GM23338 (cell line): ENCODE results near the gene LMBR1. TPM values are rescaled to one million over a fixed set of nuclear protein-coding genes. Genes with fewer than 3 reads are reported as not detected.

Experiments used
- ATAC-seq: fragments of 200-7000 bp; cut with Tn5 transposase; 3 replicates; pipeline ENCODE4 v1.9.1; 2020
- DNase-seq: peaks from one replicate; pipeline ENCODE4 v3.0.0-alpha.2; 2015; ENCODE audit warnings: low spot score
- H2AFZ ChIP-seq: fragments of 200-600 bp; sonication (generic); 2 replicates; pipeline ENCODE4 v1.8.0; 2016; ENCODE audit warnings: antibody characterized with exemption, mild to moderate bottlenecking, moderate library complexity
- H3F3A ChIP-seq: fragments of 200-600 bp; sonication (generic); replicated peaks from 2 replicates; pipeline ENCODE4 v1.8.0; 2017; ENCODE audit warnings: antibody characterized with exemption, mixed run types, low read depth
- H3K27ac ChIP-seq: fragments of 200-600 bp; sonication (generic); 2 replicates; pipeline ENCODE4 v1.6.1; 2016; ENCODE audit warnings: low read depth
- H3K27me3 ChIP-seq: fragments of 200-600 bp; sonication (generic); 2 replicates; pipeline ENCODE4 v1.8.0; 2016; ENCODE audit warnings: mild to moderate bottlenecking, mixed run types, moderate library complexity; ENCODE audit not compliant: insufficient read depth
- H3K36me3 ChIP-seq: fragments of 200-600 bp; sonication (generic); 2 replicates; pipeline ENCODE4 v1.8.0; 2016; ENCODE audit warnings: mild to moderate bottlenecking; ENCODE audit not compliant: insufficient read depth
- H3K4me1 ChIP-seq: fragments of 200-600 bp; sonication (generic); 2 replicates; pipeline ENCODE4 v1.8.0; 2016; ENCODE audit warnings: mild to moderate bottlenecking, moderate library complexity; ENCODE audit not compliant: insufficient read depth
- H3K4me2 ChIP-seq: fragments of 200-600 bp; sonication (generic); 2 replicates; pipeline ENCODE4 v1.7.1; 2017; ENCODE audit warnings: mixed run types
- H3K4me3 ChIP-seq: fragments of 200-600 bp; sonication (generic); 2 replicates; pipeline ENCODE4 v1.6.1; 2016; ENCODE audit warnings: mixed run types
- H3K79me2 ChIP-seq: fragments of 200-600 bp; sonication (generic); replicated peaks from 2 replicates; pipeline ENCODE4 v1.8.0; 2017; ENCODE audit warnings: mild to moderate bottlenecking; ENCODE audit not compliant: insufficient read depth
- H3K9me2 ChIP-seq: fragments of 200-600 bp; sonication (generic); 2 replicates; pipeline ENCODE4 v1.8.0; 2017; ENCODE audit not compliant: insufficient read depth
- H4K20me1 ChIP-seq: fragments of 200-600 bp; sonication (generic); replicated peaks from 2 replicates; pipeline ENCODE4 v1.8.0; 2017; ENCODE audit warnings: mild to moderate bottlenecking; ENCODE audit not compliant: insufficient read depth
- H3K27ac Mint-ChIP-seq: 2 replicates; pipeline ENCODE4 v1.8.0; 2020; ENCODE audit warnings: inconsistent platforms, mild to moderate bottlenecking, moderate library complexity, mixed read lengths
- H3K27me3 Mint-ChIP-seq: 3 replicates; pipeline ENCODE4 v1.8.0; 2022; ENCODE audit warnings: low read depth, mild to moderate bottlenecking, moderate library complexity, mixed read lengths, inconsistent platforms; ENCODE audit not compliant: insufficient read depth, poor library complexity
- H3K36me3 Mint-ChIP-seq: 3 replicates; pipeline ENCODE4 v1.8.0; 2021; ENCODE audit warnings: low read depth, mild to moderate bottlenecking, inconsistent platforms, moderate library complexity, mixed read lengths
- H3K4me1 Mint-ChIP-seq: 3 replicates; pipeline ENCODE4 v1.8.0; 2020; ENCODE audit warnings: mild to moderate bottlenecking, inconsistent platforms, mixed read lengths
- H3K4me3 Mint-ChIP-seq: 3 replicates; pipeline ENCODE4 v1.8.0; 2021; ENCODE audit warnings: moderate library complexity, mild to moderate bottlenecking, inconsistent platforms, mixed read lengths
- H3K9me3 Mint-ChIP-seq: 3 replicates; pipeline ENCODE4 v1.8.0; 2020; ENCODE audit warnings: moderate library complexity, mild to moderate bottlenecking, inconsistent platforms, mixed read lengths
- CREB1 ChIP-seq: fragments of 250-450 bp; sonication (Bioruptor Pico); IDR thresholded peaks from 2 replicates; pipeline ENCODE4 v1.5.0; 2020; ENCODE audit warnings: low read depth, mild to moderate bottlenecking, moderate library complexity
- CTCF ChIP-seq, 2 experiments: fragments of 200-600 bp in 1 of 2; sonication (generic) in 1 of 2; conservative IDR thresholded peaks; 2 replicates each; pipeline versions ENCODE4 v1.5.1 to v1.6.1; 2016 to 2017; ENCODE audit warnings: antibody characterized with exemption in 2 of 2, low read depth in 2 of 2, mild to moderate bottlenecking in 2 of 2, moderate library complexity in 1 of 2
- ETS1 ChIP-seq: IDR thresholded peaks from 2 replicates; pipeline ENCODE4 v1.6.1; 2016; ENCODE audit warnings: antibody characterized with exemption
- EZH2 ChIP-seq: fragments of 200-600 bp; sonication (generic); IDR thresholded peaks from one replicate; pipeline ENCODE4 v1.8.0; 2017; ENCODE audit warnings: antibody characterized with exemption, mild to moderate bottlenecking, low read depth; ENCODE audit not compliant: unreplicated experiment
- EZH2phosphoT487 ChIP-seq: fragments of 200-600 bp; sonication (generic); IDR thresholded peaks from one replicate; pipeline ENCODE4 v1.8.1; 2018; ENCODE audit warnings: antibody characterized with exemption; ENCODE audit not compliant: unreplicated experiment
- JUNB ChIP-seq: IDR thresholded peaks from one replicate; pipeline ENCODE4 v1.6.1; 2016; ENCODE audit warnings: antibody characterized with exemption; ENCODE audit not compliant: unreplicated experiment
- NANOG ChIP-seq: IDR thresholded peaks from 2 replicates; pipeline ENCODE4 v1.6.1; 2016; ENCODE audit warnings: antibody characterized with exemption, borderline replicate concordance
- POLR2AphosphoS5 ChIP-seq: IDR thresholded peaks from 2 replicates; pipeline ENCODE4 v1.6.1; 2016; ENCODE audit warnings: antibody characterized with exemption, low read depth
- STAT1 ChIP-seq: IDR thresholded peaks from one replicate; pipeline ENCODE4 v1.6.1; 2016; ENCODE audit warnings: antibody characterized with exemption; ENCODE audit not compliant: unreplicated experiment
- ZNF114 ChIP-seq: fragments of 250-450 bp; sonication (Bioruptor Pico); IDR thresholded peaks from 2 replicates; pipeline ENCODE4 v1.5.0; 2020; ENCODE audit warnings: mild to moderate bottlenecking, moderate library complexity
- ZNF331 ChIP-seq: fragments of 250-450 bp; sonication (Bioruptor Pico); IDR thresholded peaks from 2 replicates; pipeline ENCODE4 v1.5.0; 2020; ENCODE audit warnings: low read depth, mild to moderate bottlenecking, moderate library complexity
- polyA plus RNA-seq: library from polyadenylated mRNA; unstranded; fragments of >200 nt; fragmentation: Nextera tagmentation; extraction: Ambion mirVana; gene quantifications from 2 replicates; pipeline ENCODE4 v1.2.1, GENCODE V29; 2016
- total RNA-seq: library from RNA; depleted of rRNA; stranded (reverse); fragments of >200 nt; shearing (Covaris generic); gene quantifications from 2 replicates; pipeline ENCODE4 v1.2.3, GENCODE V29; 2014
- TF ChIP-seq, protein P1 (sequence below): fragments of 250-450 bp; sonication (Bioruptor Pico); IDR thresholded peaks from 2 replicates; pipeline ENCODE4 v1.5.0; 2020; ENCODE audit warnings: mild to moderate bottlenecking, moderate library complexity
- TF ChIP-seq, protein P2 (sequence below): IDR thresholded peaks from one replicate; pipeline ENCODE4 v1.6.1; 2018; ENCODE audit warnings: antibody characterized with exemption; ENCODE audit not compliant: unreplicated experiment

The LMBR1 gene
- total and polyA plus RNA-seq, 2 experiments from 2014 or later, result 21.8 to 90.1 TPM

DNA sequence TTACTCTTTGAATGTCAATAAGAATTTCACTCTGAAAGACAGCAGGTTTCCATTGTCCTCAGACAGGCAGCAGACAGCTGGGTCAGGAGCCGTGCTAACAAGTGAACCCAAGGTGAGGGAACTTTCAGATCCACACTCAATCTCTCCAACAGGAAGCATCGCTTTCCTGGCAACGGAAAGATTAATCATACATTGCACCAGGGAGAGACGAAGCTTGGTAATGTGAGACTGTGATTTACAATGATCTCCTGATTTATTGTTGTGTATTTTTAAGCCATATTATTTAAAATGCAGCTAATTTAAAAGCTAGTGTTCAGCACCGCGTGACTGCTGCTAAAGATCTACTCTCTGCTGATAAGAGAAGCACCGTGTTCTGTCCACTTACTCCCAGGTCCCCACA, 39.0 kb upstream of the LMBR1 start:
- no peaks in the 10 kb centered on the region for H4K20me1 ChIP-seq
- TF ChIP-seq EZH2phosphoT487, result no peak
- TF ChIP-seq ZNF114 (CRISPR knock-in tag), result no peak
- TF ChIP-seq CTCF (conservative IDR thresholded peaks at IDR 0.05; ENCODE audit: low read depth in 2 of 2), result no peak
- no peak for TF ChIP-seq POLR2AphosphoS5
- TF ChIP-seq CREB1 (CRISPR knock-in tag), result no peak
- TF ChIP-seq, protein P1, sequence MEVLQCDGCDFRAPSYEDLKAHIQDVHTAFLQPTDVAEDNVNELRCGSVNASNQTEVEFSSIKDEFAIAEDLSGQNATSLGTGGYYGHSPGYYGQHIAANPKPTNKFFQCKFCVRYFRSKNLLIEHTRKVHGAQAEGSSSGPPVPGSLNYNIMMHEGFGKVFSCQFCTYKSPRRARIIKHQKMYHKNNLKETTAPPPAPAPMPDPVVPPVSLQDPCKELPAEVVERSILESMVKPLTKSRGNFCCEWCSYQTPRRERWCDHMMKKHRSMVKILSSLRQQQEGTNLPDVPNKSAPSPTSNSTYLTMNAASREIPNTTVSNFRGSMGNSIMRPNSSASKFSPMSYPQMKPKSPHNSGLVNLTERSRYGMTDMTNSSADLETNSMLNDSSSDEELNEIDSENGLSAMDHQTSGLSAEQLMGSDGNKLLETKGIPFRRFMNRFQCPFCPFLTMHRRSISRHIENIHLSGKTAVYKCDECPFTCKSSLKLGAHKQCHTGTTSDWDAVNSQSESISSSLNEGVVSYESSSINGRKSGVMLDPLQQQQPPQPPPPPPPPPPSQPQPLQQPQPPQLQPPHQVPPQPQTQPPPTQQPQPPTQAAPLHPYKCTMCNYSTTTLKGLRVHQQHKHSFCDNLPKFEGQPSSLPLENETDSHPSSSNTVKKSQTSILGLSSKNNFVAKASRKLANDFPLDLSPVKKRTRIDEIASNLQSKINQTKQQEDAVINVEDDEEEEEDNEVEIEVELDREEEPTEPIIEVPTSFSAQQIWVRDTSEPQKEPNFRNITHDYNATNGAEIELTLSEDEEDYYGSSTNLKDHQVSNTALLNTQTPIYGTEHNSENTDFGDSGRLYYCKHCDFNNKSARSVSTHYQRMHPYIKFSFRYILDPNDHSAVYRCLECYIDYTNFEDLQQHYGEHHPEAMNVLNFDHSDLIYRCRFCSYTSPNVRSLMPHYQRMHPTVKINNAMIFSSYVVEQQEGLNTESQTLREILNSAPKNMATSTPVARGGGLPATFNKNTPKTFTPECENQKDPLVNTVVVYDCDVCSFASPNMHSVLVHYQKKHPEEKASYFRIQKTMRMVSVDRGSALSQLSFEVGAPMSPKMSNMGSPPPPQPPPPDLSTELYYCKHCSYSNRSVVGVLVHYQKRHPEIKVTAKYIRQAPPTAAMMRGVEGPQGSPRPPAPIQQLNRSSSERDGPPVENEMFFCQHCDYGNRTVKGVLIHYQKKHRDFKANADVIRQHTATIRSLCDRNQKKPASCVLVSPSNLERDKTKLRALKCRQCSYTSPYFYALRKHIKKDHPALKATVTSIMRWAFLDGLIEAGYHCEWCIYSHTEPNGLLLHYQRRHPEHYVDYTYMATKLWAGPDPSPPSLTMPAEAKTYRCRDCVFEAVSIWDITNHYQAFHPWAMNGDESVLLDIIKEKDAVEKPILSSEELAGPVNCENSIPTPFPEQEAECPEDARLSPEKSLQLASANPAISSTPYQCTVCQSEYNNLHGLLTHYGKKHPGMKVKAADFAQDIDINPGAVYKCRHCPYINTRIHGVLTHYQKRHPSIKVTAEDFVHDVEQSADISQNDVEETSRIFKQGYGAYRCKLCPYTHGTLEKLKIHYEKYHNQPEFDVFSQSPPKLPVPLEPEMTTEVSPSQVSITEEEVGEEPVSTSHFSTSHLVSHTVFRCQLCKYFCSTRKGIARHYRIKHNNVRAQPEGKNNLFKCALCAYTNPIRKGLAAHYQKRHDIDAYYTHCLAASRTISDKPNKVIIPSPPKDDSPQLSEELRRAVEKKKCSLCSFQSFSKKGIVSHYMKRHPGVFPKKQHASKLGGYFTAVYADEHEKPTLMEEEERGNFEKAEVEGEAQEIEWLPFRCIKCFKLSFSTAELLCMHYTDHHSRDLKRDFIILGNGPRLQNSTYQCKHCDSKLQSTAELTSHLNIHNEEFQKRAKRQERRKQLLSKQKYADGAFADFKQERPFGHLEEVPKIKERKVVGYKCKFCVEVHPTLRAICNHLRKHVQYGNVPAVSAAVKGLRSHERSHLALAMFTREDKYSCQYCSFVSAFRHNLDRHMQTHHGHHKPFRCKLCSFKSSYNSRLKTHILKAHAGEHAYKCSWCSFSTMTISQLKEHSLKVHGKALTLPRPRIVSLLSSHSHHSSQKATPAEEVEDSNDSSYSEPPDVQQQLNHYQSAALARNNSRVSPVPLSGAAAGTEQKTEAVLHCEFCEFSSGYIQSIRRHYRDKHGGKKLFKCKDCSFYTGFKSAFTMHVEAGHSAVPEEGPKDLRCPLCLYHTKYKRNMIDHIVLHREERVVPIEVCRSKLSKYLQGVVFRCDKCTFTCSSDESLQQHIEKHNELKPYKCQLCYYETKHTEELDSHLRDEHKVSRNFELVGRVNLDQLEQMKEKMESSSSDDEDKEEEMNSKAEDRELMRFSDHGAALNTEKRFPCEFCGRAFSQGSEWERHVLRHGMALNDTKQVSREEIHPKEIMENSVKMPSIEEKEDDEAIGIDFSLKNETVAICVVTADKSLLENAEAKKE (CRISPR knock-in tag), result no peak
- TF ChIP-seq, protein P2, sequence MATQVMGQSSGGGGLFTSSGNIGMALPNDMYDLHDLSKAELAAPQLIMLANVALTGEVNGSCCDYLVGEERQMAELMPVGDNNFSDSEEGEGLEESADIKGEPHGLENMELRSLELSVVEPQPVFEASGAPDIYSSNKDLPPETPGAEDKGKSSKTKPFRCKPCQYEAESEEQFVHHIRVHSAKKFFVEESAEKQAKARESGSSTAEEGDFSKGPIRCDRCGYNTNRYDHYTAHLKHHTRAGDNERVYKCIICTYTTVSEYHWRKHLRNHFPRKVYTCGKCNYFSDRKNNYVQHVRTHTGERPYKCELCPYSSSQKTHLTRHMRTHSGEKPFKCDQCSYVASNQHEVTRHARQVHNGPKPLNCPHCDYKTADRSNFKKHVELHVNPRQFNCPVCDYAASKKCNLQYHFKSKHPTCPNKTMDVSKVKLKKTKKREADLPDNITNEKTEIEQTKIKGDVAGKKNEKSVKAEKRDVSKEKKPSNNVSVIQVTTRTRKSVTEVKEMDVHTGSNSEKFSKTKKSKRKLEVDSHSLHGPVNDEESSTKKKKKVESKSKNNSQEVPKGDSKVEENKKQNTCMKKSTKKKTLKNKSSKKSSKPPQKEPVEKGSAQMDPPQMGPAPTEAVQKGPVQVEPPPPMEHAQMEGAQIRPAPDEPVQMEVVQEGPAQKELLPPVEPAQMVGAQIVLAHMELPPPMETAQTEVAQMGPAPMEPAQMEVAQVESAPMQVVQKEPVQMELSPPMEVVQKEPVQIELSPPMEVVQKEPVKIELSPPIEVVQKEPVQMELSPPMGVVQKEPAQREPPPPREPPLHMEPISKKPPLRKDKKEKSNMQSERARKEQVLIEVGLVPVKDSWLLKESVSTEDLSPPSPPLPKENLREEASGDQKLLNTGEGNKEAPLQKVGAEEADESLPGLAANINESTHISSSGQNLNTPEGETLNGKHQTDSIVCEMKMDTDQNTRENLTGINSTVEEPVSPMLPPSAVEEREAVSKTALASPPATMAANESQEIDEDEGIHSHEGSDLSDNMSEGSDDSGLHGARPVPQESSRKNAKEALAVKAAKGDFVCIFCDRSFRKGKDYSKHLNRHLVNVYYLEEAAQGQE, result no peak
- TF ChIP-seq ETS1, result no peak
- TF ChIP-seq ZNF331 (CRISPR knock-in tag), result no peak
- TF ChIP-seq STAT1, result no peak
- no peak for TF ChIP-seq EZH2
- no peak for TF ChIP-seq JUNB
- no peak for TF ChIP-seq NANOG
- H3K4me3 ChIP-seq, result no peak overlapping the region
- no peaks in the 10 kb centered on the region for H3K27me3 ChIP-seq
- no peaks in the 10 kb centered on the region for H3K36me3 ChIP-seq
- H3K27ac ChIP-seq, result no peak overlapping the region
- H2AFZ ChIP-seq, result peak overlapping the region; percentile 65; the same call in 1 of the 2 replicates
- H3K79me2 ChIP-seq, result no peaks in the 10 kb centered on the region
- H3K4me1 ChIP-seq, result no peaks in the 10 kb centered on the region
- DNase-seq, result no peak
- H3K9me2 ChIP-seq, result no peaks in the 10 kb centered on the region
- peak; percentile 40; the same call in 2 of the 3 replicates for ATAC-seq
- Mint-ChIP-seq H3K9me3 (no peaks in the 10 kb centered on the region), H3K36me3 (no peaks in the 10 kb centered on the region), H3K27ac (no peak overlapping the region), H3K4me1 (peaks cover 6% of the 10 kb centered on the region; the same call in 2 of the 3 replicates), H3K4me3 (no peak overlapping the region), H3K27me3 (peaks cover 3% of the 10 kb centered on the region)
- H3K4me2 ChIP-seq, result no peak overlapping the region
- no peaks in the 10 kb centered on the region for H3F3A ChIP-seq
